IMR-90 (cell line): ENCODE results near the gene PHF21B. TPM values are rescaled to one million over a fixed set of nuclear protein-coding genes. Genes with fewer than 3 reads are reported as not detected.

Source experiments
- ATAC-seq: fragments of 200-7000 bp; cut with Tn5 transposase; 2 replicates; pipeline ENCODE4 v1.9.1; 2020; ENCODE audit warnings: low read depth, mild to moderate bottlenecking, moderate library complexity
- BruUV-seq: library from RNA; stranded (reverse); fragments of 400-500 nt; replicated peaks from 2 replicates; lab custom pipeline; 2021; lab: Mats Ljungman, UMichigan
- CTCF ChIA-PET: fragments of 300-600 bp; formaldehyde crosslinking; extraction: SDS; loops from one replicate; lab custom pipeline; 2021; ENCODE audit warnings: antibody characterized with exemption; lab: Yijun Ruan, JAX
- POLR2A ChIA-PET: fragments of 300-600 bp; sonication (Branson Sonifier 250); formaldehyde crosslinking; loops from one replicate; lab custom pipeline; 2022; ENCODE audit warnings: antibody characterized with exemption; ENCODE audit not compliant: unreplicated experiment; lab: Charles Lee
- DNase-seq: peaks from one replicate; pipeline ENCODE4 v3.0.0; 2013
- H2AFZ ChIP-seq: replicated peaks from 2 replicates; pipeline ENCODE3; 2013; ENCODE audit warnings: low read length, mild to moderate bottlenecking; ENCODE audit not compliant: poor library complexity
- H2AK5ac ChIP-seq: 2 replicates; pipeline ENCODE4 v1.6.1; 2013; ENCODE audit warnings: low read depth, low read length, inconsistent platforms
- H2AK9ac ChIP-seq: replicated peaks from 2 replicates; pipeline ENCODE3; 2013; ENCODE audit warnings: mild to moderate bottlenecking, low read depth, low read length, moderate library complexity; ENCODE audit not compliant: poor library complexity
- H2BK120ac ChIP-seq: 2 replicates; pipeline ENCODE4 v1.6.1; 2013; ENCODE audit warnings: low read depth, low read length, inconsistent platforms
- H2BK15ac ChIP-seq: 3 replicates; pipeline ENCODE4 v1.6.1; 2013; ENCODE audit warnings: low read depth, low read length, inconsistent platforms
- H2BK20ac ChIP-seq: 2 replicates; pipeline ENCODE4 v1.6.1; 2013; ENCODE audit warnings: low read depth, mild to moderate bottlenecking, inconsistent platforms, low read length, moderate library complexity
- H2BK5ac ChIP-seq: 2 replicates; pipeline ENCODE4 v1.6.1; 2013; ENCODE audit warnings: mild to moderate bottlenecking, low read depth, low read length, inconsistent platforms; ENCODE audit not compliant: poor library complexity, severe bottlenecking
- H3K14ac ChIP-seq: replicated peaks from 2 replicates; pipeline ENCODE4 v1.6.1; 2013; ENCODE audit warnings: low read depth, low read length, inconsistent platforms
- H3K18ac ChIP-seq: 2 replicates; pipeline ENCODE4 v1.6.1; 2013; ENCODE audit warnings: low read depth, low read length, control low read depth
- H3K23ac ChIP-seq: 2 replicates; pipeline ENCODE4 v1.6.1; 2013; ENCODE audit warnings: low read depth, low read length, inconsistent platforms
- H3K27ac ChIP-seq: 2 replicates; pipeline ENCODE4 v1.5.1; 2013; ENCODE audit warnings: mild to moderate bottlenecking, control low read depth, low read length; ENCODE audit not compliant: insufficient read depth
- H3K27me3 ChIP-seq: 2 replicates; pipeline ENCODE4 v1.6.1; 2013; ENCODE audit warnings: low read length; ENCODE audit not compliant: control insufficient read depth, insufficient read depth
- H3K36me3 ChIP-seq: 2 replicates; pipeline ENCODE4 v1.6.1; 2013; ENCODE audit warnings: low read length, mixed read lengths; ENCODE audit not compliant: control insufficient read depth, insufficient read depth
- H3K4ac ChIP-seq: 2 replicates; pipeline ENCODE4 v1.6.1; 2013; ENCODE audit warnings: low read depth, low read length, inconsistent platforms
- H3K4me1 ChIP-seq: 2 replicates; pipeline ENCODE4 v1.6.1; 2013; ENCODE audit warnings: low read length, mixed read lengths; ENCODE audit not compliant: control insufficient read depth, insufficient read depth
- H3K4me2 ChIP-seq: 2 replicates; pipeline ENCODE4 v1.6.1; 2013; ENCODE audit warnings: low read depth, mild to moderate bottlenecking, control low read depth, low read length, moderate library complexity
- H3K4me3 ChIP-seq: 2 replicates; pipeline ENCODE4 v1.5.1; 2013; ENCODE audit warnings: low read depth, mild to moderate bottlenecking, control low read depth, low read length, moderate library complexity; ENCODE audit not compliant: insufficient read depth
- H3K56ac ChIP-seq: 2 replicates; pipeline ENCODE4 v1.6.1; 2013; ENCODE audit warnings: low read length, inconsistent platforms; ENCODE audit not compliant: insufficient read depth; ENCODE audit errors: extremely low read depth
- H3K79me1 ChIP-seq, 2 experiments: 2 replicates each; pipeline ENCODE4 v1.6.1; 2013; ENCODE audit warnings: low read length in 2 of 2, inconsistent platforms in 1 of 2, low read depth in 1 of 2
- H3K9ac ChIP-seq: 2 replicates; pipeline ENCODE4 v1.6.1; 2013; ENCODE audit warnings: low read depth, low read length, control low read depth
- H3K9me1 ChIP-seq: 2 replicates; pipeline ENCODE4 v1.6.1; 2013; ENCODE audit warnings: low read length, inconsistent platforms; ENCODE audit not compliant: insufficient read depth
- H3K9me3 ChIP-seq: 2 replicates; pipeline ENCODE4 v1.6.1; 2013; ENCODE audit warnings: low read length; ENCODE audit not compliant: control insufficient read depth, insufficient read depth
- H4K20me1 ChIP-seq: 2 replicates; pipeline ENCODE4 v1.6.1; 2013; ENCODE audit warnings: low read length, inconsistent platforms; ENCODE audit not compliant: insufficient read depth
- H4K5ac ChIP-seq: 2 replicates; pipeline ENCODE4 v1.6.1; 2013; ENCODE audit warnings: mild to moderate bottlenecking, low read depth, low read length, control low read depth
- H4K8ac ChIP-seq, 2 experiments: 2 replicates each; pipeline ENCODE4 v1.6.1; 2013; ENCODE audit warnings: low read depth in 2 of 2, low read length in 2 of 2, control low read depth in 1 of 2, inconsistent platforms in 1 of 2
- H4K91ac ChIP-seq: 2 replicates; pipeline ENCODE4 v1.6.1; 2013; ENCODE audit warnings: low read depth, low read length, inconsistent platforms; ENCODE audit not compliant: insufficient read depth
- BHLHE40 ChIP-seq: fragments of 150-350 bp; IDR thresholded peaks from 2 replicates; pipeline ENCODE4 v1.6.1; 2016; ENCODE audit warnings: mild to moderate bottlenecking, low read depth, low read length
- CEBPB ChIP-seq: IDR thresholded peaks from 2 replicates; pipeline ENCODE4 v1.6.1; 2012; ENCODE audit warnings: low read depth, low read length, improper control_type of control experiment
- CHD1 ChIP-seq: IDR thresholded peaks from 2 replicates; pipeline ENCODE4 v1.6.1; 2012; ENCODE audit warnings: low read depth, low read length, improper control_type of control experiment
- CTCF ChIP-seq: conservative IDR thresholded peaks from 2 replicates; pipeline ENCODE4 v1.5.1; 2012; ENCODE audit warnings: mild to moderate bottlenecking, low read depth, low read length, improper control_type of control experiment
- FOS ChIP-seq: fragments of 150-350 bp; IDR thresholded peaks from 2 replicates; pipeline ENCODE4 v1.6.1; 2016; ENCODE audit warnings: low read depth, low read length
- MAFK ChIP-seq: IDR thresholded peaks from 2 replicates; pipeline ENCODE4 v1.6.1; 2012; ENCODE audit warnings: low read depth, low read length, improper control_type of control experiment
- MAZ ChIP-seq: IDR thresholded peaks from 2 replicates; pipeline ENCODE4 v1.6.1; 2012; ENCODE audit warnings: low read depth, mild to moderate bottlenecking, low read length, improper control_type of control experiment, moderate library complexity, borderline replicate concordance
- MXI1 ChIP-seq: IDR thresholded peaks from 2 replicates; pipeline ENCODE4 v1.6.1; 2012; ENCODE audit warnings: low read depth, mild to moderate bottlenecking, low read length, moderate library complexity, borderline replicate concordance
- NFE2L2 ChIP-seq: fragments of 150-350 bp; IDR thresholded peaks from 2 replicates; pipeline ENCODE4 v1.6.1; 2016; ENCODE audit warnings: low read depth, mild to moderate bottlenecking, low read length
- POLR2A ChIP-seq: IDR thresholded peaks from 2 replicates; pipeline ENCODE4 v1.6.1; 2012; ENCODE audit warnings: mild to moderate bottlenecking, low read depth, low read length
- RAD21 ChIP-seq: IDR thresholded peaks from 2 replicates; pipeline ENCODE4 v1.6.1; 2012; ENCODE audit warnings: low read length, improper control_type of control experiment
- RCOR1 ChIP-seq: IDR thresholded peaks from 2 replicates; pipeline ENCODE4 v1.6.1; 2012; ENCODE audit warnings: mild to moderate bottlenecking, low read length, improper control_type of control experiment; ENCODE audit not compliant: insufficient replicate concordance
- RFX5 ChIP-seq: IDR thresholded peaks from 2 replicates; pipeline ENCODE4 v1.8.0; 2012; ENCODE audit warnings: low read depth, mild to moderate bottlenecking, low read length, moderate library complexity
- SMC3 ChIP-seq: fragments of 150-350 bp; IDR thresholded peaks from 2 replicates; pipeline ENCODE4 v1.6.1; 2016; ENCODE audit warnings: low read depth, mild to moderate bottlenecking, antibody characterized with exemption, low read length, moderate library complexity
- WGBS, 2 experiments: methylation state at CpG; one replicate each; pipeline versions ENCODE4 v1.1.5 to v1.1.7; 2013; ENCODE audit warnings: missing lambda C conversion rate in 2 of 2; ENCODE audit not compliant: insufficient read length in 1 of 2; ENCODE audit errors: extremely low coverage in 2 of 2; 5-methylcytosine and 5-hydroxymethylcytosine counted together
- dilution Hi-C: fragments of 300-500 bp; cut with HindIII; formaldehyde crosslinking; loops from one replicate; pipeline ENCODE4 v1.14.3; 2018; ENCODE audit warnings: low sequenced_read_pairs; ENCODE audit not compliant: unreplicated experiment
- in situ Hi-C: fragments of 300-500 bp; cut with MboI; formaldehyde crosslinking; loops from 3 replicates; pipeline ENCODE4 v1.14.3; 2019; ENCODE audit warnings: low sequenced_read_pairs, inconsistent platforms, mixed read lengths
- intact Hi-C: fragments of 100-400 bp; cut with micrococcal nuclease; formaldehyde crosslinking; loops from 2 replicates; pipeline ENCODE4 v1.10.0; 2022
- polyA plus RNA-seq, 3 experiments: library from polyadenylated mRNA; depleted of rRNA; stranded (reverse); fragments of >200 nt; gene quantifications; 2 replicates each; pipeline ENCODE4 v1.2.3, GENCODE V29; 2012; ENCODE audit warnings: low replicate concordance in 1 of 3
- total RNA-seq: library from RNA; depleted of rRNA; stranded (reverse); fragments of >200 nt; gene quantifications from 2 replicates; pipeline ENCODE4 v1.2.3, GENCODE V29; 2012
- TF ChIP-seq, protein P1 (sequence below): fragments of 150-350 bp; IDR thresholded peaks from 2 replicates; pipeline ENCODE4 v1.6.1; 2016; ENCODE audit warnings: low read depth, mild to moderate bottlenecking, low read length, moderate library complexity, borderline replicate concordance

The PHF21B gene
- total and polyA plus RNA-seq, 2 of the 4 experiments (the other 2 are of a cell fraction): 0.02 TPM; not detected in 1

GRCh38 chr22:44943701-44944324, 66.0 kb downstream of the PHF21B start:
- Histone ChIP-seq H3K27ac (no peak overlapping the region), H3K9ac (no peak overlapping the region), H3K79me1 (no peaks in the 10 kb centered on the region), H2AFZ (no peak overlapping the region), H2BK5ac (no peak overlapping the region), H4K5ac (no peak overlapping the region), H2BK20ac (no peak overlapping the region), H3K23ac (no peak overlapping the region), H3K56ac (no peak overlapping the region), H3K4ac (no peak overlapping the region), H4K20me1 (no peaks in the 10 kb centered on the region), H2AK5ac (no peak overlapping the region), H2BK15ac (no peak overlapping the region), H2AK9ac (no peak overlapping the region), H3K9me3 (no peaks in the 10 kb centered on the region), H3K4me1 (no peaks in the 10 kb centered on the region), H2BK120ac (no peak overlapping the region), H3K4me3 (no peak overlapping the region), H4K8ac (no peak overlapping the region), H4K91ac (no peak overlapping the region), H3K14ac (no peak overlapping the region), H3K36me3 (no peaks in the 10 kb centered on the region), H3K9me1 (no peaks in the 10 kb centered on the region), H3K18ac (no peak overlapping the region), H3K4me2 (no peak overlapping the region), H3K27me3 (peaks cover 53% of the 10 kb centered on the region)
- BruUV-seq: no TSS peak
- CTCF ChIA-PET: no interaction called here
- intact Hi-C loops: no loop called here
- in situ Hi-C loops: no loop called here
- 70% methylated on average over 5 of the region's 17 CpGs; no CpG with 5 or more reads in 1 of the 2 experiments for WGBS, 2 experiments
- ATAC-seq: no peak
- dilution Hi-C loops: no loop called here
- TF ChIP-seq RFX5 (no peak), CTCF (no peak), RCOR1 (no peak), CHD1 (no peak), RAD21 (no peak), MXI1 (no peak), SMC3 (no peak), MAZ (no peak), NFE2L2 (no peak), CEBPB (no peak), FOS (no peak), POLR2A (no peak), MAFK (no peak), BHLHE40 (no peak)
- TF ChIP-seq, protein P1, sequence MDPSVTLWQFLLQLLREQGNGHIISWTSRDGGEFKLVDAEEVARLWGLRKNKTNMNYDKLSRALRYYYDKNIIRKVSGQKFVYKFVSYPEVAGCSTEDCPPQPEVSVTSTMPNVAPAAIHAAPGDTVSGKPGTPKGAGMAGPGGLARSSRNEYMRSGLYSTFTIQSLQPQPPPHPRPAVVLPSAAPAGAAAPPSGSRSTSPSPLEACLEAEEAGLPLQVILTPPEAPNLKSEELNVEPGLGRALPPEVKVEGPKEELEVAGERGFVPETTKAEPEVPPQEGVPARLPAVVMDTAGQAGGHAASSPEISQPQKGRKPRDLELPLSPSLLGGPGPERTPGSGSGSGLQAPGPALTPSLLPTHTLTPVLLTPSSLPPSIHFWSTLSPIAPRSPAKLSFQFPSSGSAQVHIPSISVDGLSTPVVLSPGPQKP: no peak
- POLR2A ChIA-PET: no interaction called here
- no peak for DNase-seq
